Neural cell (in vitro differentiated cells): Measurements from ENCODE around the gene ZNF573.

Source experiments
- CTCF ChIP-seq: fragments of 450-650 bp; IDR thresholded peaks from 2 replicates; pipeline ENCODE4 v1.5.1; 2014; ENCODE audit warnings: antibody characterized with exemption, mild to moderate bottlenecking, moderate library complexity; ENCODE audit not compliant: poor library complexity, severe bottlenecking
- EP300 ChIP-seq: fragments of 450-650 bp; conservative IDR thresholded peaks from 2 replicates; pipeline ENCODE4 v1.6.1; 2014; ENCODE audit warnings: antibody characterized with exemption, mild to moderate bottlenecking, moderate library complexity; ENCODE audit not compliant: poor library complexity, severe bottlenecking
- EZH2 ChIP-seq: fragments of 200-600, 300-800 bp; shearing (Covaris generic), sonication (generic); IDR thresholded peaks from 2 replicates; pipeline ENCODE4 v1.6.1; 2014; ENCODE audit warnings: antibody characterized with exemption, low read length, borderline replicate concordance, mild to moderate bottlenecking; ENCODE audit not compliant: insufficient read depth, poor library complexity, severe bottlenecking
- POLR2AphosphoS5 ChIP-seq: IDR thresholded peaks from 2 replicates; pipeline ENCODE4 v1.6.1; 2012
- RAD21 ChIP-seq: fragments of 450-650 bp; conservative IDR thresholded peaks from 2 replicates; pipeline ENCODE4 v1.6.1; 2014; ENCODE audit warnings: antibody characterized with exemption, mild to moderate bottlenecking, moderate library complexity
- REST ChIP-seq: IDR thresholded peaks from 2 replicates; pipeline ENCODE4 v1.6.1; 2012; ENCODE audit warnings: borderline replicate concordance
- SMC3 ChIP-seq: fragments of 450-650 bp; conservative IDR thresholded peaks from 2 replicates; pipeline ENCODE4 v1.6.1; 2014; ENCODE audit warnings: antibody characterized with exemption, mild to moderate bottlenecking, moderate library complexity; ENCODE audit not compliant: poor library complexity

DNA sequence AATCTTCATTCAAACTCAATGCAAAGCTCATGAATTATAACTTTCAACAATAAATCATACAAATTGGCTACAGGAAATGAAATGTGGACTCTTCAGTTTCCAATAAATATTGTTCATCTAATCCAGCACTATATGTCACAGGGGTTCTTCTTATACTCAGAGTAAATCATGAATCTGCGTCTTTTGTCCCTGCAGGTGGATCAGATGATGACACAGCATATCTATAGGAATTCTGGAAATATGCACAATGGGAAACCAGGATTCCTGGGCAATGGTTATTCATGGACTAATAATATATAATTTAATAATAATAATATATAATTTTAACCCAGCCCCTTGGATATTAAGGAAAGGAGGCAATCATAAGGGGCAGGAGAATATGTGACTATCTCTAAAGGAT lies 8.4 kb downstream of the ZNF573 start:
- TF ChIP-seq RAD21 (no peak), CTCF (no peak), EZH2 (no peak), REST (no peak), POLR2AphosphoS5 (no peak), EP300 (no peak), SMC3 (no peak)
